SK-N-MC (cell line): ENCODE results near the gene SHROOM4.

Source experiments
- EZH2 ChIP-seq: fragments of 200-600 bp; sonication (generic); IDR thresholded peaks from one replicate; pipeline ENCODE4 v1.6.1; 2017; ENCODE audit warnings: antibody characterized with exemption
- FOXP2 ChIP-seq: optimal IDR thresholded peaks from 2 replicates; pipeline ENCODE3; 2011; ENCODE audit warnings: mild to moderate bottlenecking, moderate library complexity; ENCODE audit not compliant: insufficient read depth; ENCODE audit errors: extremely low read length, control extremely low read depth
- POLR2AphosphoS5 ChIP-seq: IDR thresholded peaks from 2 replicates; pipeline ENCODE4 v1.6.1; 2012; ENCODE audit warnings: mild to moderate bottlenecking, low read depth, low read length, borderline replicate concordance

DNA sequence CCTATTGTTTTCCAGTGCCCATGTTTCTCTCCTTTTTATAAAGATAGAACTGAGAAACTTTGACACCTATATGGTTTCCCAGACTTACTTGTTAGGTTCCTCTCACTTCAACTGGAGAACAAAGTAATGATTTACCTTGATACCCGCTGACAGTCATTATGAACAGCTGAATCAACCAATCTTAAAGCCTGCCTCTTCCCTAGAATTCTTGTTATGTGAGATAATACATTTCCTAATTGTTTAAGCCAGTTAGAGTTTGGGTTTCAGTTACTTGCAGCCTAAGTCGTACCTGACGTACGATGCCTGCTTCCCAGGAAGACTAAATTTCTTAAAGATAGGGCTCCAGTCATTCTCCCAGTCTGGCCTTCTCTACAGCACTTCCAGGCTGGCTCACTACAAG is 97.3 kb downstream of the SHROOM4 start:
- no peak for TF ChIP-seq EZH2
- TF ChIP-seq POLR2AphosphoS5, result no peak
- no peak for TF ChIP-seq FOXP2
